Endometrial microvascular endothelial cells (primary cell): ENCODE measurements around the gene FAM181A. TPM values are rescaled to one million over a fixed set of nuclear protein-coding genes. Genes with fewer than 3 reads are reported as not detected.

Experiments
- in situ Hi-C: cut with HindIII; loops from 2 replicates; pipeline ENCODE4 v1.10.0; 2017; ENCODE audit warnings: low sequenced_read_pairs, low pct_unique_long_range_greater_than_20kb; ENCODE audit errors: inconsistent ontology term
- total RNA-seq: library from RNA; depleted of rRNA; stranded (reverse); fragments of >200 nt; gene quantifications from one replicate; pipeline ENCODE4 v1.2.3, GENCODE V29; 2015; ENCODE audit errors: inconsistent ontology term

FAM181A gene
- total RNA-seq, 1 donor from 2014 or later = not detected

DNA sequence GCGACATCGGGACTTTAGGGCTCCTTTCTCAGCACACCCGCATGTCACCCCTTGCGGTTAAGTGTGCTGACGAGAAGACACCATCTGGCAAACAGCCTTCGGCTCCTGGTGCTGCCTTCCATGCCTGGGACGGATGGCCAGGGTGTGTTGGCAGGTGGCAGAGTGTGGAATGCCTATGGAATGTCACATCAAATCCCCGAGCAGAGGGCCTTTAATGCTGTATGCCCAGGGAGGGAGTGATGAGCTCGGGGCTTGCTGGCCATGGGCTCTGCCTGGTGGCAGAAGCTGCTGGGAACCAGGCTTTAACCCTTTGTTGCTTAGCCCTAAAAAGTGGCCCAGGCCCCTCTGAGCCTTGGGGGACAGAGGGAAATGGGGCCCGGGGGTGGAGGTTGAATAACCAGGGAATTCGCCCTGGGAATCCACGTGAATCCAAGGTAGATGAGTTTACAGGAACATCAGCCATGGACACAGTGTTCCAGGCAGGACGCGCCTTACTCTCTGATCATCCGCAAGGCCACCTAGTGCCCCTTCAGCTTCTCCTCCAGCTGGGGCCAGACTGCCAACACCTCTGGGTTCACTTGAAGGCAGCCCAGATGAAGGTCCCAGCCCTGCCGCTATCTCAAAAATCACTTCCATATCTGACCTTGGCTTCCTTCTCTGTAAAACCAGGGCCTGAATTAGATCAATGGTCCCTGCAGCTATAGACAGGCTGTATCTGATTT lies 17.4 kb downstream of the FAM181A start:
- in situ Hi-C loops = no loop called here

DNA sequence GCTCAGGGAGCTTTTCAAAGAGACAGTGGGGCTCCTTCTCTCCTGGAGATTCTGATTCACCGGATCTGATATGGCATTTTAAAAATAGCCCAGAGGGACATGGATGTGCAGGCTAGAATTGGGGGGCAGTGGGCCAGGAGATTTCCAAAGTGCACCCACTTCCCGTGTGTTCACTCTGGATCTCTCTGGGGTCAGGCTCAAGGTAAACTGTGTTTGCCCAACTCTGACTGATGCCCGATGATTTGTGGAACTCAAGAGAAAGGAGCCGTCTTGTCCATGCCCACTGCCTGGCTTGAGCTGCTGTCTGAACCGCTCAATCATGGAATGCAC lies 17.9 kb downstream of the FAM181A start:
- in situ Hi-C loops = no loop called here

DNA sequence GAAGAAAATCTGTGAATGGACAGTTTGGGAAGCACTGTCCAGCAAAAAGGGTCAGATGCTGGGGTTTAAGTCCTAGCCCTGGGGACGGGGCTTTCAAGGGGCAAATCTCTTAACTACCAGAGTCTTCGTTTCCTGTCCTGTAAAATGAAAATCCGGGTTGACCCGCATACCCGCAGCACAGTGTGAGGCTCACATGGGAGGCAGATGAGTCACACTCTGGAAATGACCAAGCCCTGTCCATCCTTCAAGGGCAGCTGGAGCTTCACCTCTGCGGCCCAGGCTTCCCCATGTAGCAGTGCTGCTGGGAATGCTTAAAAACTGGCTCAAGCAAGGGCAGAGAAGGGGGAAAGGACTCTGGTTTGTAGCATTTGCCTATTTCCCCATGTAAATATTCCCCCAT lies 19.0 kb downstream of the FAM181A start:
- in situ Hi-C loops = no loop called here

DNA sequence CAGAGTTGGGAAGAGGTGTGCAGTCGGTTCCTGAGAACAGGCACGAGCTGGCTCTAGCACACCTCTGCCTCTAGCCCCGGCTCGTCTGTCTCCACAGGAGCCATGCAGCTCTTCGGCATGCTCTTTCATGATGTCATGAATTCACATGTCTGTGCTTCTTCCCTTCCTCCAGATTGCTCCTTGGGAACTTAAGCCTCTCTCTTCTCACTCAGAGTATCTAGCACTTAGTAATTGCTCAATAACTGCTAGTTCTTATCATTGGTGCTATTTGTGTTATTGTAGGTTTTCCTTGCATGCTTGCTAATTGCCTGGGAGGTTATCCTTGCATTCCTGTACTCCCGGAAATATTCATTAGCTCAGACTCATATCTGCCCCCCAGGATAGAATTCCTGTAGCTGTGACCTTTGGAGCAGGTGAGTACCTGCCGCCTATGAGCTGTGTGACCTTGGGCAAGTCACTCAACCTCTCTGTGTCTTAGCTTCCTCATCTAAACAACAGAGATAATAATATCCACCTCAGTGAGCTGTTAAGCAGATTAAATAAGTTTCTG lies 19.5 kb downstream of the FAM181A start:
- in situ Hi-C loops = no loop called here

DNA sequence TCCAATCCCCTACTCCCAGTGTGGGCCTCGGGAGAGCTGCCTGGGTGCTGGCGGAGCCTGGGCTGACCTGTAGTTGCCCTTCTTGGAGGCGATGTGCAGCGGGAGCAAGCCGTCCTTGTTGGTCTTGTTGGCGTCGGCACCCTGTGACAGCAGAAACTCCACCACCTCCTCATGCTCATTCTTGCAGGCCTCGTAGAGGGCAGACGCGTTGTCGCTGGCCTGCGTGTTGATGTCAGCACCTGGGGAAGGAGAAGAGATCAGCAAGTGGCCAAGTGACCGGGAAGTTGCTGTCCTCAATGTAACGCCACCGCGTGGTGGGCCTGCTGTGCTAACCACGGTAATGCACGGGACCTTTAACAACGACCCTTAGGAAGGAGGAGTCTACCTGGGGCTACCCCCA lies 20.1 kb downstream of the FAM181A start:
- in situ Hi-C loops = no loop called here

DNA sequence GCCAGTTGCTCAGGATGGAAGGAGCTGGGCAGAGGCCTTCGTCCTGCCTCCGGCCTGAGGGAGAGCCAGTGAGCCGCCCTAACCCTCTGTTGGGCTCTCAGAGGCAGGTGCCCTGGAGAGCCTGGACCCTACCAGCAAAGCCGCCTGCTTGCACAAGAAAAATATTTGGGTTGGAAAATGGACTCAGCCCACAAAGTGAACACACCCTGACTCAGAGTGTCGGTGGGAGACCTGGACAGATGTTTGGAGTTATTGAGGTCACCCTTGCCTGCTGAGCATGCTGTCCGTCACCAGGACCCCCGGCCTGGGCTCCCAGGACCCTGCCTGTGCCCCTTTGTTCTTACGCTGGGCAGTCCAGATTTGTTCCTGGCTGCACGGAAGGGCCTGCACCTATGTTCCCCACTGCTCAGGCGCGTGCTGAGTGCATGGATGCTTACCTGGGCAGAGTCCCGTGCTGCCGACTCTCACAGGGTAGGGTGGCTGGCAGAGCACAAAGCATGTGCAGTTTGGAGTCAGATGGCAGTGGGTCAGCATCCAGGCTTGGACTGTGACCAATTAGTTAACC lies 22.4 kb downstream of the FAM181A start:
- in situ Hi-C loops = no loop called here

DNA sequence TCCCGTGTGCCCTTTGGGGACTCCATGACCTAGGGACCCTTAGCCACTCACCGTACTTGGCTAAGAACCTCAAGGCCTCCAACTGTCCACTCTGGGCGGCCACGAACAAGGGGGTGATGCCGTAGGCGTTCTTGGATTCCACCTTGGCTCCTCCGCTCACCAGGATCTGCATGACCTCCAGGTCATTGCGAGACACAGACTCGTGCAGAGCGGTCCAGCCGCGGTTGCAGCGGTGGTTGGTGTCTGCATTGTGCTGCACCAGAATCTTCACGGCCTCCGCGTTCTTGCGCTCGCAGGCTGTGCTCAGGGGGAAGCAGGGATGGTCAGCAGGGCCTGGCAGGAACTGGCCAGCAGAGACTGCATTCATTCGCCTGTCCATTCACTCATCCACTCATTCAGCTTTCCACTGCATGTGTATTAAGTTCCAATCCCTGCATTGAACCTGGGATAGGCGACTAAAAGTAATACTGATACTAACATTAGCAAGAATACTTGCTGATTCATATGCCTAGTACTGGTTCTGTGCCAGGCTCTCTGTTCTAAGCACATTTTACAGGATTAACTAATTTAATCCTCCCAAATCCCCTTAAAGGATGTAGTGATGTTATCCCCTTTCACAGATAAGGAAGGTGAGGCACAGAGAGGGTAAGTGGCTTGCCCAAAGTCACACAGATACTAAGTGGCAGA lies 23.9 kb downstream of the FAM181A start:
- in situ Hi-C loops = no loop called here

DNA sequence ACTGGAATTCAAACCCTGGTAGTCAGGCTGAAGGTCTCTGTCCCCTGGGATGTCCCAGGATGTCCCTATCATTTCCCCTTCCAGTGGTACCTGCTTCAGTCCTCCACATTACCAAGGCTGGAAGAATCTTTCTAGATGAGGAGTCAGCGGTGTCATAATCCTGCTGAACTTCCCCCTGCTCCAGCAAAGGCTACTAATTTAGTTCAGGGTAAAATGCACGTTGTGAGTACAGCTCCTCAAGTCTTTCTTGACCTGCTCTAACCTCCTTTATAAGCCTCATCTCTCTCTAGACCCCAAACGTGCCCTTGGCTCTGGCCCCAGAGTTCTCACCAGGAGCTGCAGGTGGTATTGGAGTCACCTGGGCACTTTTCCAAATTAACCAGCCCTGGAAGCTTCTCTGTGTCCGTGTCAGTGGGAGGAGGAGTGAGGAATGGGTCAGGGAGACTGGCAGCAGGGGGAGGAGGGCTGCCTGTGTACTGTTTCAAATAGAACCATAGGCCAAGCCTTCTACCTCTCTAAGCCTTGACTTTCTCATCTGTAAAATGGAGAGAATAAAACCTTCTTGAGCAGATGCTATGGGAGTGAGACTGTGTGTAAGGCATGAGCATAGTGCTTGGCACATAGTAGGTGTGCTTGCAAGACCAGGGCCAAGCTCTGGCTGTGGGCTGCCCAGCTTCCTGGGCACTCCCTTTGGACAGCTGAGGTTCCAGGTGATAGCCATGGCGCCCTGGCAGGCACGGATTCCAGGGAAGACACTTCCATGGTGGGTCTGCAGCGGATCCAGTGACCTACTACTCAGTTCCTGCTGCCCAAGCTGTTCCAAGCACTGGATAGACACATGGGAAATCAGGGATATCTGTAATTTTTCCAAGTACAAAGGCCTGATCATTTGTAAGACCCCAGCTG lies 24.7 kb downstream of the FAM181A start:
- in situ Hi-C loops = no loop called here

DNA sequence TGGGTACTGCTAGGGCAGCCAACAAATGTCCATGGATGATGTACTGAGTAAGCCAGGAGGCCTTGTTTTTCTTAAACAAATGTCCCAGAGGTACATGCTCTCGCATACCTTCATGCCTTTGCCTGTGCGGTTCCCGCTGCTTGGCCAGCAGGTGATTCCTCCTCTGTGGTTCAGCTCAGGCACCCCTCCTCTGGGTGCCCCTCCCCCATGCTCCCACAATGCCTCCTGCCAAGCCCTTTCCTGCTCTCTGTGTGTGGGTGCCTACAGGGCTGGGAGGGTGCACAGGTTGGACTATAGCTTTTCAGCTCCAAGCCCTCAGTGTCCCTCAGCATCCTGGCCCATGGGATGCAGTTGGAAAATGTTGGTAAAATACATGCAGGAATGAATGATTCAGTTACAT lies 25.7 kb downstream of the FAM181A start:
- in situ Hi-C loops = no loop called here

DNA sequence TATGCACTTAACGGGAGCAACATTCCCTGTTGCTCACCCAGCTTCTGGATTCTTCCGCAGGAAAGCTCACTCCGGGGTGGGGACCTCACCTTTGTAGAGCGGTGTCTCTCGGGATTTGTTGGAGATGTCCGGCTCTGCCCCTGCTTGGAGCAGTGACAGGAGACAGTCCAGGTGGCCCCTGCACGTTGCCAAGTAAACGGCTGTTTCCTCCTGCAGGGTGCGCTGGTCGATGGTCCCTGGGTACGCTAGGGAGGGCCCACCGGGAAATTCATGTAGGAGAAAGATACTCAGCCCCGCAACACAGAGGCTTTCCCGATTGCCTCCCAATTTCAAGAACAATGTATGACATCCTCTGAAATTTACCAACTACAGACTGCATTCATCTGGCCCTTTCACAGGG lies 26.1 kb downstream of the FAM181A start:
- in situ Hi-C loops = no loop called here

DNA sequence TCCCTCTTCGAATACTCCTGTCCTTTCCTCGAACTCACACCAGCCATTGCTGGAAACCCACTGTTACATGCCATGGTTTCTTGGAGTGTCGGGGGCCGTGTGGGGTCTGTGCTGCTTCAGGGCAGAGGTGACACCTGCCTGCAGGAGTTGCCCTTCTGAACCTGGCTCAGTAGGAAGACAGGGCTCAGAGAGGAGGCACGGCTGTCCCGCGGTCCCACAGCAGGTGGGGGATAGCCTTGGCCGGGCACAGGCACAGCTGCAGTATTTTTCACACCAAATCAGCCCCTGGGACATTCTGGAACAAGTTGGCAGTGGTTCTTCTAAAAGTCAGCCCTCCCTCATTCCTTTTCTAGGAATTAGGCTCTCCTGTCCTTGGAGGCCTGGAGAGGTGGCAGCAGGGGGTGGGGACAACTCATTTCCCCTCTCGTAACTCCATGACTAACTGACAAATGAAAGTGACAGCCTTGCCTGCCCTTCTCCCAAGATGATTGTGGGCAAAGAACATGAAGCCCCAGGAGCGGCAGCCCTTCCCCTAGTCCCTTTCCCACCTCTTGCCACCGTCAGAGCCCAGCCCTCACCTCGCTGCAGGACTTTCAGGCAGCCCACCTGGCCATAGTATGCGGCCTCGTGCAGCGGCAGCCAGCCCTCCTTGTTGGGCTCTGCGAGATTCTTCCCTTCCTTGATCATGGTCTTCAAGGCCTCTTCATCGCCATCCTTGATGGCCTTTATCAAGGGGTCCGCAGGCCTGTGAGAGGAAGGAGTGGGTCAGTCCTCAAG lies 26.8 kb downstream of the FAM181A start:
- in situ Hi-C loops = no loop called here

DNA sequence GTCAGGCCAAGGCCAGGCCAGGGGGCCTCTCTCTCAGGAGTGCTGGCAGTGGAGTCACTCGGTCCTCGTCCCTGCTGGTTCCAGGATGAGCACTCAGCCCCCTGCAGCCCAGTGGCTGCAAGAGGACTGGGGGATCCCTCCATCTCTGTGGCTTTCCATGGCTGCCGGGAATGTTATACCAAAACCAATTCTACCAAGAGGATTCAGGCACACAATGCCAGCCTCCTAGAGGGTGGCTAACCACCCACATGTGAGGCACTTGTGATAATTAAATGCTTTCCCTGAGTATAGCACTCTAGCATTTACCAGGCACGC lies 27.3 kb downstream of the FAM181A start:
- in situ Hi-C loops = no loop called here

DNA sequence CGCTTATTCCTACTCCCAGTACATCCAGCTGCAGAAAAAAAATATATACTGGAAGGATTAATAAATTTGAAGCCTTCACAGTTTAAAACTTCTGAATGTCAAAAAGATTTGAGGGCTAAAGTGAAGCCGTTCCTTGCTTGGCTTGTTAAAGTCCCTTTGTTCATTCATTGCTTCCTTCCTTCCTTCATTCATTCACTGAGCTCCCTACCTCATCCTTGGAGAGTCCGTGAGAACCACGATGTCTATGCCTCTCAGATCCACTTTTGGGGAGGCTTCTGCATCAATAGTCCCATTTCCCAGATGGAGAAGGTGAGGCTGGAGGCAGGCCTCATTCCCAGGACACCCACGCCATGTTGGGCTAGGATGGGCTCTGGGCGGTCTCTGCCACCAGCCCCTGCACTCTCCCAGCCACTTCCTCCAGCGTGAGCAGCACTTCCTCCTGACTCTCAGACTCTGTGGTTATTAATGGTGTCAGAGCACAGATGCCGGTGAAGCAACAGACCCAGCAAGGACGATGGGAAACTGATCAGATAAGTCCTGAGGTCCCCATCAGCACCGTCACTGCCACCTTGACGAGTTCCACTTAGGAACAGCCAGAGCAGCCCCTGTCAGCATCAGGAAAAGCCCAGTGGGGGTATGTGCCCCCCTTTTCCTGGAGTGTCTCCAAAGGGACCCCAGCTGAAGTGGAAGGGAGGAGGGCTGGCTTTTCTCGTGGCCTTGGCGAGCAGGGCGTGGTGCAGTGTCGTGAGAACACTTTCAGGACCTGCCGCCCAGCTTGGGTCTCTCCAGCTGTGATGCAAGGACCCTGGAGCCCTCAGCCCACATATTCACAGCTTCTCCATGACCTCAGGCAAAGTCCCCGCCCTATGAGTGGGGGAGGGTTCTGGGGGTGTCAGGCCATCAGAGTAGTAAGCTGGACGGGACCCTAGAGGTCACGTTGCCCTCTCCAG lies 28.0 kb downstream of the FAM181A start:
- in situ Hi-C loops = no loop called here

DNA sequence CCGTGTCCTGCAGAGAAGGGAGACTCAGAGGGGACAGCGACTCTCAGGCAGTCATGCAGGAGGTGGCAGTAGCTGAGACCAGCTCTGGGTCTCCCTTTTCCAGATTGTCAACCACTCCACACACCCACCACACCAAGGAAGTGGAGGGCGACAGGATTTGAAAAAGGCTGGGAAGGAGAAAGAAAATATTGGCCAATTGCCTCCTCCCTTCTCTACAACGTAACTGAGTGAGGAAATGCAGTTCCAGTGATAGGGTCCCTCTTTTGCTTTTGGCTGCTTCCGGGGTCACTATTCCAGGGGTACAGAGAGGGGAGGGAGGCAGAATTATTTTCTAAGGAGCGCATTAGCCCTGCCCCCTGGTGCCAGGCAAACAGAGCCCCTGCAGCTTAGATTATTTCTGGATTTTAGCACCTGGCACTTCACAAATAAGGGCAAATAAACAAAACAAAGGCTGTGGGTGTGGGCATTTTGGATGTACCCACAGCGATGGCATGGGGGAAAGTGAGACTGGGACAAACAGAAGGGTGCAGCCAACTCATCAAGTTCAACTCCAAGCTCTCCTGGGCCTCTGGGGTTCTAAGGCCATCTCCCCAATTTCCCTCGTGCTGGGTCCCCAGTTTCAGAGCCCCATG lies 28.8 kb downstream of the FAM181A start:
- in situ Hi-C loops = no loop called here

DNA sequence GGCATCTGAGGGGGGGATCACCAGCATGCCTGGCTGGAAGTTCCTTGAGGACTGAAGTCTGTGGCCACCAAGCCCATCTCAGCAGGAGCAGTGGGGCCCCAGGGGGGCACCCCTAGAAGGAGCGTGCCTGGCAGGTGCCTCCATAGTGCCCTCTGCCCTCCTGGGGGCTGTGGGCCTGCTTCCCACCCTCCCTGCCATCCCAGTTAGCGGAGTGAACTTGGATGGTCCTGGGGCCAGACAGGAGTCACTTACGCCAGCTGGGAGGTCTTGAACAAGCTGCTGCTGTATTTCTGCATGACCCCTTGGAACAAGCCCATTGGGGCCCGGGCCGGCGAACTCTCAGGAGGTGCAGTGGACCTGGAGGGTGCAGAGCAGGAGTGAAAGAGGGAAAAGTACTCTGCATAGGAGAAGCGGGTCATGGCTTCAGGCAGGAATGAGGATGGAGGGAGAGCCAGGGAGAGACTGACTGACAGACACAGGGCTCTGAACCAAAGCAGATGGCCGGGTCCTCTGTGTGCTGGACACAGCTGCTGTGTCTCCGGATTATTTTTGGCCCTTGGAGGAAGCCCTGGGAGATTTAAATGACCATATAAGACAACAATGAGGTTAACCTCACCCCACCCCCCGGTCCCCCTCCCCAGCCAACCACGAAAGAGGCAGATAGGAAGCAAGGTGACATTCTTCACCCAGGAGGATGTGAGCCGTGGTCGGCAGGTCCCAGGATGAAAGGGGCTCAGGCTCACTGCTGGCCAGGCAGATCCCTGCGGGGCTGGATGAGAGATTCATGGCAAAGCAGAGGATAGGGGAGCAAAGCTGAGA lies 29.6 kb downstream of the FAM181A start:
- in situ Hi-C loops = no loop called here

DNA sequence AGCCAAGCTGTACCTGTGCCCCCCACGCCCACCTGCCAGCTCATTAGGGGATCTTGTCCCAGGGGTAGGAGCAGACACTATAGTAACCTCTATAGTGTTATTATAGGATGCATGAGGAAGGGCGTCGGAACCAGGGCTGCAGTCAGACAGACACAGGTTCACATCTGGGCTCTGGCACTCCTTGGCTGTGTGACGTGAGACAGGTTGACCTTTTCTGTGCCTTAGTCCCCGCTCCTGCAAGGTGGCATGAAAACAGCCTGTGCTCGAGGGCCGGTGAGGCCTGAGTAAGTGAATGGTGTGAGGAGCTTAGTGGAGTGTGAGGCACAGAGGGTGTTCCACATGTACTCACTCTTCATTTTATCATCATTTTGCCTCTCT lies 30.2 kb downstream of the FAM181A start:
- in situ Hi-C loops = no loop called here
